Activated CD4-positive, alpha-beta T cell treated with anti-CD3 and anti-CD28 coated beads, Interleukin-2, amount 50 U/mL, for 4 hours (primary cell): ENCODE measurements around the gene AGER.
"Not testable (repeated sequence)": the region's sequence is repeated elsewhere in the genome, so short reads cannot be mapped to it uniquely, and the experiment has no call there.

ENCODE experiments used
- DNase-seq, 2 experiments: peaks; one replicate each; pipeline ENCODE4 v3.0.0-alpha.2; 2020

AGER gene

GRCh38 chr6:32184084-32184640 lies at the start of gene AGER:
Gene AGER, minus strand, starts transcription at chr6:32184253. Its CDS starts 31 bp downstream, at chr6:32184222.
- no peak for DNase-seq

GRCh38 chr6:32226434-32226833 lies 42.4 kb upstream of the AGER start:
- DNase-seq: no peak

GRCh38 chr6:32224696-32225095 lies 40.6 kb upstream of the AGER start:
- no peak for DNase-seq

- DNase-seq: no peak
These were observed 39.5 kb upstream of the AGER start, which contains the start of gene NOTCH4 for GRCh38 chr6:32223258-32224235. Gene NOTCH4, minus strand, starts transcription at chr6:32224067. Its CDS starts 139 bp downstream, at chr6:32223928.

- DNase-seq: no peak
These were observed 38.5 kb upstream of the AGER start for GRCh38 chr6:32222333-32223230.

- DNase-seq: no peak
These were observed 36.0 kb upstream of the AGER start for GRCh38 chr6:32220021-32220420.

- DNase-seq: no peak
These were observed 34.1 kb upstream of the AGER start for GRCh38 chr6:32218167-32218566.

GRCh38 chr6:32216998-32217397 lies 32.9 kb upstream of the AGER start:
- DNase-seq: no peak

GRCh38 chr6:32216285-32216684 lies 32.2 kb upstream of the AGER start:
- DNase-seq: no peak

GRCh38 chr6:32215617-32216016 lies 31.6 kb upstream of the AGER start:
- no peak for DNase-seq

GRCh38 chr6:32214126-32214525 lies 30.1 kb upstream of the AGER start:
- no peak for DNase-seq

GRCh38 chr6:32213649-32214048 lies 29.6 kb upstream of the AGER start:
- no peak for DNase-seq

- DNase-seq: no peak
These were observed 28.2 kb upstream of the AGER start for GRCh38 chr6:32212076-32212760.

GRCh38 chr6:32211432-32211831 lies 27.4 kb upstream of the AGER start:
- not testable (repeated sequence) for DNase-seq

GRCh38 chr6:32210191-32210601 lies 26.1 kb upstream of the AGER start:
- DNase-seq: no peak

GRCh38 chr6:32208996-32209395 lies 24.9 kb upstream of the AGER start:
- DNase-seq: no peak

GRCh38 chr6:32204268-32204715 lies 20.2 kb upstream of the AGER start:
- DNase-seq: no peak

- DNase-seq: no peak
These were observed 19.6 kb upstream of the AGER start for GRCh38 chr6:32203426-32204267.

GRCh38 chr6:32202186-32202585 lies 18.1 kb upstream of the AGER start:
- no peak for DNase-seq

- no peak for DNase-seq
These were observed 16.8 kb upstream of the AGER start for GRCh38 chr6:32200711-32201475.

GRCh38 chr6:32198866-32199265 lies 14.8 kb upstream of the AGER start:
- DNase-seq: no peak
